DOHH2 (cell line): ENCODE results near the gene MRPL51.

Source experiments
- EZH2phosphoT487 ChIP-seq: fragments of 200-600 bp; sonication (generic); IDR thresholded peaks from 2 replicates; pipeline ENCODE4 v1.6.1; 2017; ENCODE audit warnings: borderline replicate concordance, mild to moderate bottlenecking, antibody characterized with exemption, low read length, moderate library complexity, mixed read lengths
- TF ChIP-seq, protein P1 (sequence below): fragments of 200-600 bp; sonication (generic); IDR thresholded peaks from one replicate; pipeline ENCODE4 v1.5.1; 2014; ENCODE audit warnings: antibody characterized with exemption, mild to moderate bottlenecking, low read depth, low read length; ENCODE audit not compliant: poor library complexity, severe bottlenecking

DNA sequence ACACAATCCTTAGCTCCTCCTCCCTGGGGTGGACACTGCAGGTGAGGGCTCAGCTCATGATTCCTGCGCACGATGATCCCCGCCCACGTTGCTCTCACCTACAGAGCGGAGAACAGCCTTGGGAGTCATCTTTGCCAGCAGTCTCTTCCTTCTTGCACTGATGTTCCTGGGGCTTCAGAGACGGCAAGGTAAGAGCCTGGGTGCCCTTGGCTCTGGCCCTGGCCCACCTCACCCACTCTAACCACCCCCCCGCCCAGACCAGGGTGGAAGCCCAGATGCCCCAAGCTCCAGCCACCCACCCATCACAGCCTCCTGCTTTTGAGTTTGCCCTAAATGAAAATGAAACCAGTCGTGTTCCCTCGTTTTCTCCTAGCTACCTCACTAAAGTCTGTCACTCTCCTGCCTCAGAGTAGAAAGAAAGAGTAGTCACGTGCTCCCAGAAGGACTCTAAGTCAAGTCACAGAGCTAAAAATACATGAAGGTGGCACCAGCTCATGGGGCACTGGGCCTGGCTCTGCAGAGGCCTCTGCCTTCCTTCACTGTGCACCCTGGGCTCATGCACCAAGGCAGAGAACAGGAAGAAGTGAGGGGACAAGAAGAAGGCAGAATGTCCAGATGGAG, 32.2 kb downstream of the MRPL51 start:
- TF ChIP-seq, protein P1, sequence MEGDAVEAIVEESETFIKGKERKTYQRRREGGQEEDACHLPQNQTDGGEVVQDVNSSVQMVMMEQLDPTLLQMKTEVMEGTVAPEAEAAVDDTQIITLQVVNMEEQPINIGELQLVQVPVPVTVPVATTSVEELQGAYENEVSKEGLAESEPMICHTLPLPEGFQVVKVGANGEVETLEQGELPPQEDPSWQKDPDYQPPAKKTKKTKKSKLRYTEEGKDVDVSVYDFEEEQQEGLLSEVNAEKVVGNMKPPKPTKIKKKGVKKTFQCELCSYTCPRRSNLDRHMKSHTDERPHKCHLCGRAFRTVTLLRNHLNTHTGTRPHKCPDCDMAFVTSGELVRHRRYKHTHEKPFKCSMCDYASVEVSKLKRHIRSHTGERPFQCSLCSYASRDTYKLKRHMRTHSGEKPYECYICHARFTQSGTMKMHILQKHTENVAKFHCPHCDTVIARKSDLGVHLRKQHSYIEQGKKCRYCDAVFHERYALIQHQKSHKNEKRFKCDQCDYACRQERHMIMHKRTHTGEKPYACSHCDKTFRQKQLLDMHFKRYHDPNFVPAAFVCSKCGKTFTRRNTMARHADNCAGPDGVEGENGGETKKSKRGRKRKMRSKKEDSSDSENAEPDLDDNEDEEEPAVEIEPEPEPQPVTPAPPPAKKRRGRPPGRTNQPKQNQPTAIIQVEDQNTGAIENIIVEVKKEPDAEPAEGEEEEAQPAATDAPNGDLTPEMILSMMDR = no peak
- no peak for TF ChIP-seq EZH2phosphoT487
